NCI-H82 treated with DMSO at 0.1 percent for 48 hours (cell line): ENCODE results near the gene PVALEF.

Experiments used
- DNase-seq: peaks from one replicate; lab custom pipeline; 2025; ENCODE audit not compliant: unreplicated experiment; lab: John Stamatoyannopoulos, UW

Gene PVALEF

DNA sequence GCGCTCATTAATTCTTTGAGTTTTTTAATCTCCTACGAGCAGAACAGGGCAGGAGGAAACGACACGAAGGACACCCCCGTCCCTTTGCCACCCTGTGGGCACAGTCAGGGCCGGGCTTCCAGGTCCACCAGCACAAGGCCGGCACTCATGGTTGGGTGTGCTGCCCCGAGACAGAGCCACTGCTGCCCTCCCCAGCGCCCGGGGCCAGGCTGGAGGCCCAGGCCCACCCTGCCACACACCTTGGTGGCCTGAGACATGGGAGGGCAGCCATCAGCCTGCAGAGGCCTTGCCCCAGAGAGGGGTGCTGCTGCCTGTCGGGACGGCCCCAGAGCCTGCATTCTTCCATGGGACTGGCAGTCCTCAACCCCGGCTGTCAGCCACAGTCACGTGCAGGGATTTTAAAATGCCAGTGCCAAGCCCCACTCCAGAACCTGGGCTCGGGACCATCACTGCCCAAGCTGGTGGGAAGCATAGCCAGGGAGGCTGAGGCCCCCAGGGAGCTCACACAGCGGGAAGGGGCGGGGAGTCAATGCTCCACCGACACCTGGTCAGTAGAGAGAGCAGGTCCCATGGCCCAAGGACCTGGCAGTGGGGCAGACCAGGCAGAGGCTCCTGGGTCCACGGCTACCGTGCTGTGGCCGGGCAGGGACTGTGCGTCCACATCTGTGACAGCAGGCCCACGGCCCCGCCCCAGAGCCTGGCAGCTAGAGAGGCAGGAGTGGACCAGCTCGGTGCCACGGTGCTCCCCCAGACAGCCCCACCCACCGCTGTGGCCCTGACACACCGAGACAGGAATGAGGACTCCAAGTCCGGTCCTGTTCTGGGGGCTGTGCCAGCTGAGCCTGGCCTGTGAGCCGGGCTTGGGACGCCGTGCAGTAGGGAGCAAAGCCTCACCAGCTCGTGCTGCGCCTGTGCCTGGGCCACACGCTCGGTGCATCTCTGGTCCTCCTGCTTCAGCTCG lies 29.9 kb downstream of the PVALEF start:
- no peak for DNase-seq

- DNase-seq = no peak
Observed at GRCh38 chr17:81195941-81196495, 30.7 kb downstream of the PVALEF start.

DNA sequence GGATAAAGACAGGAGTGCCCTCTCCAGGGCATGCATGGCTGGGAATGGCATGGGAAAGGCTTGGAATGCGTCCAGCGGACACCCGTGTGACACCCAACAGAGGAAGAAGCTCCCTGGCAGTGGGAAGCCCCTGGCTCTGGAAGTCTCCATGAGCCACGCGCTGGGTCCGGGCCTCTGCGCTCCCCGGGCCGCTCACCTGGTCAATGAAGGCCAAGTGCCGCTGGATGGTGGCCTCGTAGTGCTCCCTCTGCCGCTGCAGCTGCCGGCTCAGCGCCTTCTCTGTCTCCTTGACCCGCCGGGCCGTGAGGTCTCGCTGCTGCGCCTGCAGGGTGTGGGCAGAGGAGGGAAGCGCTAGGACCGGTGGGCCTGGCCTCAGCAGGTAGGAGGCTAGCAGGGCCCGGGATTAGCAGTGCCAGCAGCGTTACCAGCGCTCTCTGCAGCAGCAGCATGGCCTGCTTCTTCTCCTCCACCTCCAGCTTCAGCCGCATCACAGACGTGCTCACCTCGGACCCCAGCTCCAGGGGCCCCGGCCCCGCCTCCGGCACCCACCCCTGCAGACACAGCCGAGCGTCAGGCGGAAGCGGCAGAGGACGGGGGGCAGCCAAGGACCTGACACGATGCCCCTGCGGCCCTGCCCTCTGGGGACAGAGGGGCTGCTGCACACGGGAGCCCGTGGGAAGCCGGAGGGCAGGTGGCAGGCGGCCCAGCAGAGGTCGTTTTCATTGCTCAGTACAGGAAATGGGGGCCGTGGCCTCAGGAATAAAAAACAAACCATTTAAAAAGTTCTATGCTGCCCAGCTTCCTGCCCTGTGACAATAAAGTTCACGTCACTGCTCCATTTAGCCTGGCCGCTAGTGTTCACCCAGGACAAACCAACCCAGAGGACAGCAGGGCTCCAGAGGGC lies 31.4 kb downstream of the PVALEF start:
- no peak for DNase-seq

DNA sequence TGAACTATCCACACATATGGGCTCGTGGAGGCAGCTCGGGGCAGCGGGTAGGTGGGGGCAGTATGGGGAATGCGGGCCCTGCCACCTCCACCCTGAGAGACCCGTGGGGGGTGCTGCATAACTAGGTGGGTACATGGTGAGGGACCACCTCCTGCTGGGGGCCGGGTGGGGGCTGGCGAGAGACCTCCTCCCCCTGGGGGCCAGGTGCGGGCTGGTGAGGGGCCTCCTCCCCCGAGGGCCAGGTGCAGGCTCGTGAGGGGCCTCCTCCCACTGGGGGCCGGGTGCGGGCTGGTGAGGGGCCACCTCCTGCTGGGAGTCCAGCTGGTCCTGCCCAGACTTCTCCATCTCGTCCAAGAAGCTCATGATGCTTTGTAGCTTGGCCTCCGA lies 32.1 kb downstream of the PVALEF start:
- DNase-seq = no peak

GRCh38 chr17:81197831-81198490 lies 32.7 kb downstream of the PVALEF start:
- no peak for DNase-seq

GRCh38 chr17:81198826-81199481 lies 33.6 kb downstream of the PVALEF start:
- DNase-seq = no peak

DNA sequence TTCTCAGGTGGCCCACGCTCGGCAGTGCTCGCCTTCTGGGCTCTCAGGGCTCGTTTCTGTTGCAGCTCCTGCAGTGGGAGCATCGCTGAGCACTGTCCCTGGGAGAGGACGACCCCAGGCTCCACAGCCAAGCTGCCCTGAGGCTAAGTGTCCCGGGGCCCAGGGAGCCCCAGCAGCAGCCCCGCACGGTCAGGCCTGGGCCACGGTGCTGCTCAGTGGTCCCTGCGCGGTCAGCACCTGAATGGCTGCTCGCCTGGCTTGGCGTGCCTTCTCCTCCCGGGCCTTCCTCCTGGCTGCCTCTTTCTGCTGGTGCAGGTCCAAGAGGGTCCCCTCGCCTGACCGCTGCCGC lies 34.1 kb downstream of the PVALEF start:
- DNase-seq = no peak

DNA sequence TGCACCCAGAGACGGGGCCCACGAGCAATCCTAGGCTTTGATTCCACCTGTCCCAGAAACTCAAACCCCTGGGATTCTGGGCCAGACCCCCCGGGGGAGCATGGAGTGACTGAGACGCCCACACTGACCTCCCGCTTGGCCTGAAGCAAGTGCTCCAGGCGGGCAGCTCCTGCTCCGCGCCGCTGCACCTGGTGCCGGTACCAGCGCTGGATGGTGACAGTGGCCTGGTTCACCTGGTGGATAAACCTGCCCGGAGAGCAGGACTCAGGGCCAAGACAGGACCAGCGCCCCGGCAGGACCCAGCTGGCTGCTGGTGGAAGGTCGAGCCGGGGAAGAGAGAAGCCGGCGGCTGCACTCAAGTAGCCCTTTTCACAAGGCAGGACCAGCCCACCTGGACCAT lies 34.9 kb downstream of the PVALEF start:
- DNase-seq = no peak

DNA sequence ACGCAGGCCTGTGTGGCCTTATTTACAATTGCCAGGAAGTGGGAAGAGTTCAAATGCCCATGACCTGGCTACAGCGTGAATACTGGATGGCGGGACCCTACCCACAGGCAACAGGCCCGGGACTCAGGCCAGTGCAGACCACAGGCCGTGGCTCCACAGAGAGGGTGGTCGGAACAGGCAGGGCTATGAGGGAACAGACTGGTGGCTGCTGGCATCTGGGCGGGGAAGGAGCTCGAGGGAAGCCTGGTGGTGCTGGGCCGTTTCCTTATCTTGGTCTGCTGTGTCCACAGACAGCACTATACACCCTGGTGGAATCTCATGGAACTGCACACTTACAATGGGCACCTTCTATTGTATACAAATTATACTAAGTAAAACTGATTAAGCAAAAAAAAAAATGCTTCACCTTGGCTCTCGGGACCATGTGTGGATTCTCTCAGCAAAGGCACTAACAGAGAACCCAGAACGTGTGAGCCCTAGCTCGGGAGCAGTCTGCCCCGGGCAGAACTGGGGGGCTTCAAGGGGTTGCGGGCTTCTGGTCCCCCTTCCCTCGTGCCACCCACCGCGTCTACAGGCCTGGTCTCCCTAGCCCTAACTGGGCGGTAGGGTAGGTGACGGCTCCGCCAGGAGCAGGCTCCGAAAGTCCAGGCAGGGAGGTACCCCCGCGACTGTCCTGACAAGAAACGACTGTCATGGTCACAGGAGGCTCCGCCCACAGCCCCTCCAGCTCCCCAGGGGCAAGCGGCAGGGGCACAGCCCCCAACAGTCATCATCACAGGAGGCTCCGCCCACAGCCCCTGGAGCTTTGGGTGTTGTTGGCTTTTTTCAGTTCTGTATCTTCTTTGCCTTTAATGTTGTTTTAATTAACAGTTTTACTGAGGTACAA lies 35.6 kb downstream of the PVALEF start:
- DNase-seq = peak; percentile 3

GRCh38 chr17:81202318-81202717 lies 37.0 kb downstream of the PVALEF start:
- DNase-seq = no peak

- no peak for DNase-seq
Observed at GRCh38 chr17:81203136-81203535, 37.8 kb downstream of the PVALEF start.

GRCh38 chr17:81204578-81204977 lies 39.3 kb downstream of the PVALEF start:
- no peak for DNase-seq

DNA sequence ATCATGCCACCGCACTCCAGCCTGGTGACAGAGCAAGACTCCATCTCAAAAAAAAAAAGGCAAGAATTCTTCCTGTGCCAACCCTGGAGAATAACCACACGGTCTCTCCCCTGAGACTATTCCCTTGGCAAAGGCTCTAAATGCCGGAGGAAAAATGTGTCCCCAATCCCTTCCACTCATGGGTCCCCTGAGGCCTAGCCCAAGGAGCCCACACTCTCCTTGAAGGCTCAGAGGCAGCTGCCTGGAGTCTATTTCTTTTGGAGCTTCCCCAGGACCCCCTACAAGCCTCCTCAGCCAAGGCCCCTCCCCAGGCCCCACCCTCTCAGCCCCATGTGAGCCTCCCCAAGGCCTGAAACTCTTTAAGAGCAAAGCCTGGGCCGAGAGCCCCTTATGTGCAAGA lies 40.9 kb downstream of the PVALEF start:
- no peak for DNase-seq

- DNase-seq = no peak
Observed at GRCh38 chr17:81206657-81207056, 41.4 kb downstream of the PVALEF start.

- DNase-seq = no peak
Observed at GRCh38 chr17:81207610-81208581, 42.6 kb downstream of the PVALEF start.

GRCh38 chr17:81208651-81209050 lies 43.3 kb downstream of the PVALEF start:
- DNase-seq = no peak

DNA sequence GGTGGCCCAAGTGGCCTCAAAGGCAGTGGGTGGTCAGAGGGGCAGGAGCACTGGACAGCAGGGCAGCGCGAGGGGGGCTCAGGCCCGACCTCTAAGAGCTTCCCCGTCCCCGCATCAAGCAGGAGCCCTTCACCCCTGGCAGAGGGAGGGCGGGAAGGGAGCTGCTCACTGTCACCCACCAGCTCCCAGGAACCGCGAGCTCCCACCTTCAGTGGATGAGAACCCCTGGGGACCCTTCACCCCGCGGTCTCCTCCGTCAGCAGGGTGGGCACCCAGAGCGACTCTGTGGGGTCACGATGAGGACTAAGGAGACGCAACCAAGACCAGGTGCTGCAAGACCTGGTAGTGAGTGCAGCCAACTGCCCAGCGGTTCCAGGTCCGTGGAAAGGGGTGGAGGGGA lies 43.8 kb downstream of the PVALEF start:
- no peak for DNase-seq

DNA sequence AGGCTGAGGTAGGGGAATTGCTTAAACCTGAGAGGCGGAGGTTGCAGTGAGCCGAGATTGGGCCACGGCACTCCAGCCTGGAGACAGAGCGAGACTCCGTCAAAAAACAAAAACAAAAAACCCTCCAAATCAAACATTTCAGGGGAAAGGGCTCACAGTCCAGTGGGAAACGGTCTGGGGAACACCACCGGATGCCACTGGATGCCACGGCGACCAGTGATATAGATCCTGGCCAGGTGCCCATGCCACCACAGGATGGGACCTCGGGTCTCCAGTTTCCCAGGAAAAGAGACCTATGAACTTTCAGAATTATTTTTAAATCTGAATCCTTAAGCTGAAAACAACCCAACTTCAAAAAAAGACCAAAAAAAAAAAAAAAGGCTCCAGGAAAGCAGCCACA lies 45.2 kb downstream of the PVALEF start:
- no peak for DNase-seq
